SKM-1 treated with dmso at 0.1 percent for 144 hours (cell line): ENCODE results near the gene MGARP.
A peak's percentile ranks its signal among the peaks of the same experiment; 100 is the strongest.

Experiments
- DNase-seq: peaks from one replicate; lab custom pipeline; 2025; ENCODE audit not compliant: unreplicated experiment; lab: John Stamatoyannopoulos, UW

Gene MGARP

GRCh38 chr4:139245590-139245989 is 34.4 kb downstream of the MGARP start:
- no peak for DNase-seq

- no peak for DNase-seq
These were observed 36.3 kb downstream of the MGARP start for GRCh38 chr4:139243448-139244365.

- no peak for DNase-seq
These were observed 37.4 kb downstream of the MGARP start for GRCh38 chr4:139242511-139243051.

GRCh38 chr4:139241784-139242151 is 38.3 kb downstream of the MGARP start:
- DNase-seq, result no peak

GRCh38 chr4:139241086-139241783 is 38.8 kb downstream of the MGARP start:
- no peak for DNase-seq

- DNase-seq, result peak; percentile 54
These were observed 40.8 kb downstream of the MGARP start for GRCh38 chr4:139239127-139239772.

GRCh38 chr4:139234253-139234652 is 45.8 kb downstream of the MGARP start:
- DNase-seq, result no peak

- DNase-seq, result peak; percentile 42
These were observed 50.4 kb downstream of the MGARP start for GRCh38 chr4:139229534-139230039.

- no peak for DNase-seq
These were observed 52.2 kb downstream of the MGARP start for GRCh38 chr4:139227729-139228404.

GRCh38 chr4:139223682-139224317 is 56.2 kb downstream of the MGARP start:
- no peak for DNase-seq

- no peak for DNase-seq
These were observed 57.8 kb downstream of the MGARP start for GRCh38 chr4:139222215-139222614.

- DNase-seq, result no peak
These were observed 58.3 kb downstream of the MGARP start for GRCh38 chr4:139221687-139222086.

- DNase-seq, result no peak
These were observed 60.5 kb downstream of the MGARP start for GRCh38 chr4:139219450-139220055.
